GM19238 (cell line): Measurements from ENCODE around the gene GAGE13.
"Not testable (repeated sequence)": the region's sequence is repeated elsewhere in the genome, so short reads cannot be mapped to it uniquely, and the experiment has no call there.

Experiments used
- DNase-seq: peaks from one replicate; pipeline ENCODE4 v3.0.0; 2011; ENCODE audit warnings: low spot score; ENCODE audit not compliant: insufficient read length

The GAGE13 gene

GRCh38 chrX:49330421-49330820 lies 961 bp upstream of the GAGE13 start:
- not testable (repeated sequence) for DNase-seq

- not testable (repeated sequence) for DNase-seq
These were observed 459 bp downstream of the GAGE13 start for GRCh38 chrX:49331841-49332240.

GRCh38 chrX:49341449-49341848 lies 10.1 kb downstream of the GAGE13 start:
- DNase-seq = not testable (repeated sequence)

- not testable (repeated sequence) for DNase-seq
These were observed 13.3 kb downstream of the GAGE13 start for GRCh38 chrX:49344496-49345175.

- DNase-seq = not testable (repeated sequence)
These were observed 14.0 kb downstream of the GAGE13 start for GRCh38 chrX:49345402-49345801.

- DNase-seq = not testable (repeated sequence)
These were observed 14.8 kb downstream of the GAGE13 start for GRCh38 chrX:49346150-49346549.
